HK-2 (cell line): ENCODE data around the gene PMPCA.

Experiments used
- DNase-seq: peaks from one replicate; pipeline ENCODE4 v3.0.0-alpha.2; 2018; ENCODE audit not compliant: unreplicated experiment

PMPCA gene

GRCh38 chr9:136456258-136456657, 45.8 kb downstream of the PMPCA start:
- DNase-seq: no peak

GRCh38 chr9:136457326-136457725, 46.9 kb downstream of the PMPCA start:
- no peak for DNase-seq

GRCh38 chr9:136459425-136459824, 49.0 kb downstream of the PMPCA start:
- DNase-seq: no peak

DNA sequence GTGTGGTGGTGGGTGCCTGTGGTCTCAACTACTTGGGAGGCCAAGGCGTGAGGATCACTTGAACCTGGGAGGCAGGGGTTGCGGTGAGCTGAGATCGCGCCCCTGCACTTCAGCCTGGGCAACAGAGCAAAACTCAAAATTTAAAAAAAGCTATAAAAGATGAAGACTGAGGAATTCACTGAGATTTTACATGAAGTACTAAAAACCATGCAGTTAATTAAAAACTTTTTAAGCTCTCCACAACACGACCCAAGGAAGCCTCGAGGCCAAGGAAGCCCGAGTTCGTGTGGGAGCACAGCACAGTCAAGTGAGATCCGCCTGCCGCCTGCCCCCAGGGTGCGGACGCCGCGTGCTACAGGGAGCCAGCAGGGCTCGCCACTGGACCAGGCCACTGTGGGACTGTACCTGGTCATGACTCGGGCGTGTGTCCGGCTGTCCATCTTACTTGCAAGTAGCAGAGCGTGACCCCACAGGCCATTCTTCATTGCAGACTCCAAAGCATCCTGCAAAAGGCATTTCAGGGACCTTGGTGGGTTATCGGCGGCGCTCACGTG, 50.4 kb downstream of the PMPCA start:
- DNase-seq: no peak

DNA sequence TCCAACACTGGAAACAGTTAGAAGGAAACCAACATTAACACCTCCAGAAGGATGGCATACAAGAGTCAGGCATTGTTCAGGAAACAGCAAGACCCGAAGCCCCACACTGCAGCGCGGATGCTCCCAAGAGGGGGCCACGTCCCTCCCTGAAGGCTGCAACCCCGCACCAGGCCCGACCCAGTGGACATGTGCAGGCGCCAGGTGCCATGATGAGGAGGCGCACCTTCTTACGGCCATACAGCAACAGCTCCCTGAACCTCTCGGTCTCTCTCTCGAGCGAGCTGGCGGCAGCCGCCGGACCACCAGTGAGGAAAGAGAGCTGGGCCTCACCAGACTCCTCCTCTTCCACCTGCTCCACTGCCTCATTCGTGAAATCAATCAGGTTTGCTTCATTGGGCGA, 52.2 kb downstream of the PMPCA start:
- no peak for DNase-seq

DNA sequence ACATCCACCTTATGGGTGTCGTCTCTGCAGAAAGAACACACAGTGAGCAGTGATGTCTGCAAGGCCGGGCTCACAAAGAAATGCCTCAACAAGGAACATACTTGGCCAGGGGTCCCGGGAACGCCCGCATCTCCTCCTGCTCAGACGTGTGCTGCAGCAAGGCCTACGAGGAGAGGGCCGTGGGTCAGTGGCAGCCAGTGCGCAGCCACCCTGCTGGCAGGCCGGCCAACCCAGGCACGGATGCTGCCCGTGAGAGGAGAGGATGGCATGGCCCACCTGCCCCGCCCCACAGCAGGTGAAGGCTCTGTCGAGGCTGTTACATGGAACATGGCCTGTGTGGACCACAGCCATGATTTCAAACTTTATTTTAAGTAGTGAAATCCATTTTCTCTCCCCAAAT, 53.1 kb downstream of the PMPCA start:
- no peak for DNase-seq

DNA sequence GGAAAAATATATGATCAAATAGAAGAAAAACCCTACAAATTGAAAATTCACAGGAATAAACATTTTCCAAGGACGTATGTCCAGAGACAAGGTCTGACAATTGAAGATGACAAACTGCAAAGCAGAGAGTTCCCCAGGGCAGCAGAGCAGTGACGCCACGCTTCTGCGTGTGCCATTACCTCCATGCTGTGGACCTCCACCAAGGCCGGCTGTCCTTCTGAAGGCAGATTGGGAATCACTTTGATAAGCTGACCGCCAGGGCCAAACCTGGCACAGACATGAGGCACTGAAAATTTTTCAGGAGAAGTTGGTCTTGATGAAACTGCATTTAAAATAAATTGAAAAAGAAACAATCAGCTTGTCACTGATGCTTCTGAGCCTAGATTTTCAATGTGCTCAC, 53.8 kb downstream of the PMPCA start:
- no peak for DNase-seq

GRCh38 chr9:136465500-136466154, 55.2 kb downstream of the PMPCA start:
- no peak for DNase-seq

DNA sequence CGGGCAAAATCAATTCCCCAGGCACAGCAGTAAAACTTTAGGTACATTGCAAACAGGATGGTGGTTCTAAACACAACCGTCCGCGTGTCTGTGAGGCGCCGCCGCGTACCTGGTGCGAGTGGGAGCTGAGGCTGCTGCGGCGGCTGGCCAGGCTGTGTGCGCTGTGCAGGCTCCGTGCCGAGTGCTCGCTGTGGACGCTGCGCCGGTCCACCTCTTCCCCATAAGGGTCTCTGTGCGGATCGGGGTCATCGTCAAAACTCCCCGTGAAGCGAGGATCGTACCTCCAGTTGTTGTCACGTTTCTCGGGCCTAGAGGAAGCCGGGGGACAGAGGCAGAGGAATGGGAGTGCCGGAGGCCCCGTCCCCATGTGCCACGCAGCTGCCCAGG, 55.7 kb downstream of the PMPCA start:
- DNase-seq: no peak

- no peak for DNase-seq
These were observed 57.3 kb downstream of the PMPCA start for GRCh38 chr9:136467766-136468165.

- no peak for DNase-seq
These were observed 59.9 kb downstream of the PMPCA start for GRCh38 chr9:136470356-136470755.

DNA sequence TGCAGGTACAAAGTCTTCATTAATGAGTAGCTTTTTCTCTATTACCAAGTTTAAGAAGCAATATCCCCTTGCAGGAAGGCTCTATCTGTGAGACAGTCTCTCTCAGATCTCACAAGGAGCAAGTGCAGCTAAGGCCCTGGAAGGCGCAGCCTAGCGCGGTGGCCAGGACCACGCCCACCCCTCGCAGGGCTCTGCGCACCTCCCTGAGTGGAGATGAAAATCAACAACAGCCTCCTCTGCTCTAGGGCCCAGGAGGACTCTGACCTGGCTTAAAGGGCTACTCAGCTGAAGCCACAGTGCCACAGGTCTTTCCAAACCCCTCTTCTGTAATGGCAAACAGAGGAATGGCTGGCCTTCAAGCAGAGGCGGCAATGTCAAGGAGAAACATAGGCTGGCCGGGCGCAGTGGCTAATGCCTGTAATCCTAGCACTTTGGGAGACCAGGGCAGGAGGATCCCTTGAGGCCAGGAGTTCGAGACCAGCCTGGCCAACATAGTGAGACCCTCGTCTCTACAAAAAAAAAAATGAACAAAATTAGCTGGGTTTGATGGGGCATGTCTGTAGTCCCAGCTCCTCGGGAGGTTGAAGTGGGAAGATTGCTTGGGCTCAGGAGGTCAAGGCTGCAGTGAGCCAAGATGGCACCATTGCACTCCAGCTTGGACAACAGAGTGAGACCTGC, 60.5 kb downstream of the PMPCA start:
- DNase-seq: no peak

GRCh38 chr9:136471802-136472487, 61.5 kb downstream of the PMPCA start:
- no peak for DNase-seq

DNA sequence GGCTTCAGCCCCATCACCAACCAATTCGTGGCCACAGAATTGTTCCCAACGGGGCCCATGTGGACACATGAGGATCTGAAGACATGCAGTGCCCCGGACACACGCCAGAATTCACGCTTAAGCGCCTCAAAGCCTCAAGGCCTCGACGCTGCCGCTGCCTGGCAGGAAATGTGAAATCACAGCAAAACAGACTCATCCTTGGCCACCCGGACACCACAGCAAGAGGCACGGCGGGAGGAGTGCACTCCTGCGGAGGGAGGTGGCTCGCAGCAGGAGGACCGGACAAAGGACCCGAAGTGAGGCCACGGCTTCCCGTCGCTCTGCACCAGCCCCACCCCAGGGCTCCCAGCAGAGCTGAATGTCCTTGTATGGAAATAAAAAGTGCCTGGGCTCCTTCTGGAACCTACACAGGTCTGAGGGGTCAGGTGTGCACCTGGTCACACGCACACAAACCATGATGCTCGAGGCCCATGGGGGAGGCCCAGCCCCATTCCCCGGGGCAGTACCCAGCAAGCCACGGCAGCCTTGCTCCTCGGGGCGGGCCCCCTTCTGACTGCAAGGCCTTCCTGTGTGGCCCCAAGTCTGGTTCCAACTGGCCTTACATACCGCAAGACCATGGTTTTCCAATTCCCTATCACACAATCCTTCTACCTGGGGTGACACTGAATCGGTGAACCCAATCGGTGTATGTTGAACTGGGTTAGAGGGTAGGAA, 62.3 kb downstream of the PMPCA start:
- no peak for DNase-seq

DNA sequence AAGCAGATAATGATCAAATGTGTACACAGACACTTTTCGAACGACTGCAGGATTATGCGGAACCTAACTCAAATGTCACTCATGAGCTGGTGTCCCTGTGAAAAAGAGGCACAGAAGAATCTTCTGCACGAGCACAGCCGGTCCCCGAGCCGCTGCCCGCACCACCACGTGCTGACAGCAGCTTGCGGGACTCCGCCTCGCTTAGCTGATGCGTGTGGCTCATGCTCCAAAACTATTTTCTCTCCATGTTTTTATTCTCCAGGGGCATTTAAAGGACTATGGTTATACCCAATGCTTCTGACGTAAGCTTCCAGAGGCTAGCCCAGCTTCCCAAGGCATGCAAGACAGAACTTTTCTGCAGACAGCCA, 62.9 kb downstream of the PMPCA start:
- DNase-seq: no peak
